Posterior cingulate gyrus (tissue), 11 donors: ENCODE measurements around the gene CHMP4B.
A peak's percentile ranks its signal among the peaks of the same experiment; 100 is the strongest.

Experiments
- DNase-seq, 10 donors: peaks; one replicate each; pipeline versions ENCODE4 v3.0.0 to v3.0.0-alpha.2; 2020 to 2021; ENCODE audit warnings: mixed read lengths in 3 of 10
- intact Hi-C: fragments of 100-400 bp; cut with DNase I; formaldehyde crosslinking; loops from one replicate; pipeline ENCODE4 v1.15.1; 2023

Gene CHMP4B

DNA sequence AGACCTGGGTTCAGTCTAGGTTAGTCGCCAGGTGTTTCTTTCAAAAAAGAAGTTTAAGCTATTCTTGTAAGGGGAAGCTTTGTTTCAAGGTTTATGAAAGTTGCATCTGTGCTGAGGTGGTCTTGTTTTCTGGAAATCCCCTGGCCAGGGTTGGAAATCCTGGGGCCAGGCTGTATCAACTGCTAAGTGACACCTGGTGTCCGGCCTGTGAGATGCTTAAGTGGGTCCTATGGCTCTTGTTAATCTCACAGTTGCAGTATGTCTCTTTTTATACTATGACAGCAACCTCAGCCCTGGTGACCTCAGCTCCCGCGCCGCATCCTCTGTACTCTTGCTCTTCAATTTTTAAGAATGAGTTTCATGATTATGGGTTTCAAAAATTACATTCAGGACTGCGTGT lies 72.0 kb downstream of the CHMP4B start:
- intact Hi-C loops: no loop called here
- peak in 1 of 10 donors; percentile 38 for DNase-seq

DNA sequence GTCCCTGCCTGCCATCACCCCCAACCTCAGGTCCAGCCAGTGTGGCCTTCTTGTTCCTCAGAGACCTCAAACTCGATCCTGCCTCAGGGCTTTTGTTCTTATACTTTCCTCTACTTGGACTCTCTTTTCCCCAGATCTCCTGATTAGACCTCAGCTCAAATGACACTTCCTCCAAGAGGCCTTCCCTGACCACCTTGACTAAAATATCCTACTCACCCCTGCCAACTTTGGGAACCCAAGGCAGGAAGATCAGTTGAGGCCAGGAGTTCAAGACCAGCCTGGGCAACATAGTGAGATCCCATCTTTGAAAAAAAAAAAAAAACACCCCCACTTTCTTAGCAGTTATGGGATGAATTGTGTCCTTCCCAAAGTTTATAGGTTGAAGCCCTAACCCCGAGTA lies 73.5 kb downstream of the CHMP4B start:
- DNase-seq: no peak
- intact Hi-C loops: no loop called here

DNA sequence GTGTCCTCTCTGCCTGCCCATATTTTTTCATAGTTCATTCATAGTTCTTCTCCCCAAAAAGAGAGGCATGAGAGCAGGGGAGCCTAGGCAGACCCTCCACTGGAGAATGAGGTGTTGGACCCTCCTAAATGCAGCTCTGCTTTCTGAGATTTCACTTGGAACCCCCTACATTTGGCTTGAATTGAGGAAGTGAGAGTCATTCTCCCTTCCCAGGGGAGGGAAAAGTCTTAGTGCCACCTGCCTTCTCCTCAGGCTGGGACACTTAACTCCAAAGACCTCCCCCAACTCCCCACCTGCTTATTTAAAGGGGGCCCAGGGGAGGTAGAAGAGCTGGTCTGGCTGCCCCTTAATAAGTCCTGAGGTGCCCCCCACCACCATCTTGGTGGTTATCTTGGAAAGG lies 78.2 kb downstream of the CHMP4B start:
- DNase-seq: no peak
- intact Hi-C loops: no loop called here

DNA sequence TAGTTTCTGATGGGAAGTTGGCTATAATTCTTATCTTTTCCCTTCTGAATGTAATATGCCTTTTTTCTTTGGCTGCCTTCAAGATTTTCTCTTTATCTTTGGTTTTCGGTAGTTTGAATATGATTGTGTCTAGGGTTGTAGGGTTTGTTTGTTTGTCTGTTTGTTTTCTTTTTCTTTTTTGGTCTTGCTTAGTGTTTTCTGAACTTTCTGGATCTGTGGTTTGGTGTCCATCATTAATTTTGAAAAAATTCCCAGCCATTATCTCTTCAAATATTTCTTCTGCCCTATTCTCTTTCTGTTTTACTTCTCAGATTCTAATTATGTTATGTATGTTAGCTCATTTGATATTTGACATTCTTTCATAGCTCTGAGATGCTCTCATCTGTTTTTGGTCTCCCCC lies 79.4 kb downstream of the CHMP4B start:
- DNase-seq: no peak
- intact Hi-C loops: no loop called here

DNA sequence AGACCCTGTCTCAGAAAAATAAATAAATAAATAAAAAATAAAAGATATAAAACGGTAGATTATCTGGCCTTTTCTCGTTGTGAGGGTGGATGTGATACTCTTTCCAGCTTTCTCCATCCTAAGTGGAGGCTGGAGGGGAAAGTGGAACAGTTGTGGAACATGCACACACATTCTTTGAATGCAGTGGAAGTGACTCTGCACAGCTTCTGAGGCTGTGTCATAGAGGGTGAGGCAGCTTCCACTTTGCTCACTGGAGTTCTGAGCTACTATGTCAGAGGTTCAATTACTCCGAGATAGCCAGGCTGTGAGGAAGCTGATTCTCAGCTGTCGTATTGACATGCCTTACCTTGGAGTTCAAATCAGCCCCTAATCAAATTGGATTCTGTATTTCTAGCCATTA lies 82.2 kb downstream of the CHMP4B start:
- intact Hi-C loops: no loop called here

DNA sequence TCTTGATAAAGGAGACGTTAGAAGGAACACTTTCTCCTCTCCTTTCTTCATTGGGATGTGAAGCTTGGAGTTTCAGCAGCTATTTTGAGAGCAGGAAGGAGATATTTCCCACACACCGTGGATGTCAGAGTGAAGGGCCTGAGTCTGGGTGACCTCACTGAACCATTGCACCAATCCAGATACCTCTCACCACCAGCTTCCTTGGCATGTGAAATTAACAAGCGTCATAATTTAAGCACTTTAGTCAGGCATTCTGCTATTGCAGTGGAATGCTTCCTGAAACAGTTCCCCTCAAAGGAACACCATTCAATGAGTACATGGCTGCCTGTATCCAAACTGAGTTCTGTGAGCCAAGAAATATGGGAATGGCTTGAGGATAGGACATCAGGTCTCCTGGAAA lies 83.7 kb downstream of the CHMP4B start:
- intact Hi-C loops: no loop called here
- no peak for DNase-seq

More for the DNA sequence above, 82.2 kb downstream of the CHMP4B start:
- no peak for DNase-seq

DNA sequence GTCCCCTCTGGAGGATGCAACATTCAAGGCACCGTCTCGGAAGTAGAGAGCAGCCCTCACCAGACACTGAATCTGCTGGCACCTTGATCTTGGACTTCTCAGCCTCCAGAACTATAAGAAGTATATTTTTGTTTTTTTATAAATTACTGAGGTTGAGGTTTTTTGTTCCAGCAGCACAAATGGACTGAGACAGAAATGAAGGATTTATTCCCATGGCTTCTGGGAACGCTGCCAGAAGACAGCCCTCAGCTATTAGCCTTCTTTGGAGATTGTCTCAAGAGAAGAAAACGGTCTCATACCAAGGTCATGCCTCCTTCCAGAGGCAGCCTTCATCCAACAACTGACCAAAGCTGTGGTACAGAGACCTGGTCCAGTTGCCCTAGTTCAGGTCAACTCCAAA lies 85.4 kb downstream of the CHMP4B start:
- intact Hi-C loops: no loop called here
- DNase-seq: peak in 1 of 10 donors; percentile 10

DNA sequence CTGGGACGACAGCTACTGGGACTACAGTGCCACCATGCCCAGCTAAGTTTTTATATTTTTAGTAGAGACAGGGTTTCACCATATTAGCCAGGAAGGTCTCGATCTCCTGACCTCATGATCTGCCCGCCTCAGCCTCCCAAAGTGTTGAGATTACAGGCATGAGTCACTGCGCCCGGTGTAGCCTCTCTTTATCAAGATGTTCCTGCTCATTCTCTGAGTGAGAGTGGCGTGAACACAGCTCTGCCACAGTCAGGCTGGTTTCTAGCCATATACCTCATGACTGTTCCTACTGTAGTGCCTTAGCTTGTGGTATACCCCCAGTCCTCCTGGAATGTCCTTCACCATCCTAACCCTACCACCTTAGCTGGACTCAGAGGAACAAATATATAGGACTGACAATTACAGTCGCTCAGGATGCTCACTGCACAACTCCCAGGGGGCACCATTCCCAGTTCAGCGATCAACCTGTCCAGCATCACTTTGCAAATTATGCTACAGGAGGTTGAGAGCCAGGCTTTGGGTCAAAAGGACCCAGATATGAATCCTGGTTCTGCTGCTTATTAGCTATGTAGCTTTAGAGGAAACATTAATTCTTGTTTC lies 86.3 kb downstream of the CHMP4B start:
- intact Hi-C loops: no loop called here
- no peak for DNase-seq

DNA sequence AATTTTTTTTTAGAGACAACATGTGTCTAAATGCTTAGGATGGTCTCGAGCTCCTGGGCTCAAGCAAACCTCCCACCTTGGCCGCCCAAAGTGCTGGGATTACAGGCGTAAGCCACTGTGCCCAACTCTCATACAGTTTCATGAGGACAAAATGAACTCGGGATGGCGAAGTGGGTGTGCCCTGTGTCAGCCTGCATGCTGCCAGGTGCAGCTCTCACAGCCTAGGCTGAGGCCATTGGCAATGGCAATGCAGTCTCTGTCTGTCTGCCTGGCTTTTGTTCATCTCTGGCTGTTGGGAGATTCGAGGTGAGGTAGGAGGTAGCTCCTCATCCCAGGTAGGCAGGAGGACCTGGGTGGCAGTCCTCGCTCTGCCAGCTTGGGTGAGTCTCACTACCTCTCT lies 88.0 kb downstream of the CHMP4B start:
- intact Hi-C loops: no loop called here

DNA sequence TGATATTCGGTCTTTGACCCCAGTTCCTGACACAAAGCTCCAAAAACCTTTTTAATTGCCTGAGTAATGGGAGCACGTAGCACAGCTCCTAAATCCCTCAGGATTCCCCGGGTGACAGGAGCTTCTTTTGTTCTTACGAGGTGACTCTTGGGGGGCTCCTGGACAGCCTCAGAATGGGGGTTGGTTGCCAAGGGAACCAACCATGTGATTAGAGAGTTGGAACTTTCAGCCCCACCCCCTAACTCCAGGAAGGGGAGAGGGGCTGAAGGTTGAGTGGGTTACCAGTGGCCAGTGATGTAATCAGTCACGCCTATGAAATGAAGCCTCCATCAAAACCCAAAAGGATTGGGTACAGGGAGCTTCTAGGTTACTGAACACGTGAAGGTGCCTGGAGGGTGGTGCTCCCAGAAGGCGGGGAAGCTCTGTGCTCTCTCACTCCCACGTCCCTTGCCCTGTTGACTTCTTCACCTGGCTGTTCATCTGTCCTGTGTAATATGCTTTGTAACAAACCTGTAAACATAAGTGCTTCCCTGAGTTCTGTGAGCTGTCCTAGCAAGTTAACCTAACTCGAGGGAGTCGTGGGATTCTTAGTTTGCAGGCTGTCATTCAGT lies 89.5 kb downstream of the CHMP4B start:
- DNase-seq: no peak
- intact Hi-C loops: no loop called here

More for the DNA sequence above, 88.0 kb downstream of the CHMP4B start:
- DNase-seq: no peak

DNA sequence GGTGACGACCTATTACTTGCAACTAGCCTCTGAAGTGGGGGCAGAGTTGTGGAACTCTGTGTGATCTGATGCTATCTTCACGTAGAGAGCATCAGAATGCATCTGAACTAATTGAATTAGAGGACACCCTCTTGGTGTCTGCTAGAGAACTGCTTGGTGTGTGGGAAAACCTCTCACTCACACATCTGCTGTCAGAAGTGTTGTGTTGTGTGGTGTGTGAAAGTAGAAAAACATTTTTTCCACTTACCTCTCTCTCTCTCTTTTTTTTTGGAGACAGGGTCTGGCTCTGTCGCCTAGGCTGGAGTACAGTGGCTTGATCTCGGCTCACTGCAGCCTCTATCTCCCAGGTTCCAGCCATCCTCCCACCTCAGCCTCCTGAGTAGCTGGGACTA lies 90.0 kb downstream of the CHMP4B start:
- intact Hi-C loops: no loop called here
- DNase-seq: no peak

DNA sequence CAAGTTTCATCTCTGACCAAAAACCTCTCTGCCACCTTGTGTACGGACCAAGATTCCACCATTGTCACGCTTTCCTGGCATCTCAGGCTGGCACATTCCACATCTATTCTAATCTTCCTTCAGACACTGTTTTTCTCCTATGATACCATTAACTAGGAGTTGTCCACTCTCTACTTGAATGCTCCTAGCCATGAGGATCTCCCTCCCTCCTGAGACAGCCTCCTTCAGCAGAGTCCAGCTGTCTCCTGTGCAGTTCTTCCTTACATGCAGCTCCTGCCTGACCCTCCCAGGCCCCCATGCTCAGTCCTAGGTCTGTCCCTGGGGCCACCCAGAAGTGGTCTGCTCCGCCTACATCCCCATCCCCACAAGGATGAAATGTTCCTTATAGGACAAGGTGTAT lies 90.9 kb downstream of the CHMP4B start:
- DNase-seq: no peak
- intact Hi-C loops: no loop called here
